ENCODE measurements around the gene CBLL2. TPM values are rescaled to one million over a fixed set of nuclear protein-coding genes. Genes with fewer than 3 reads are reported as not detected.
A peak's percentile ranks its signal among the peaks of the same experiment; 100 is the strongest.

CBLL2 gene
- polyA plus RNA-seq, 2 of the 4 experiments (the other 2 are of a cell fraction) = not detected

GRCh38 chrX:22246620-22247019 is 26.1 kb upstream of the CBLL2 start:
- ATAC-seq (no peak), FAIRE-seq (no peak), DNase-seq (ENCODE audit: low read depth in 1 of 2, low spot score in 1 of 2) (no peak)
- CTCF ChIA-PET = no interaction called here
- POLR2A ChIA-PET = no interaction called here
- Histone ChIP-seq H3K4me1 (no peaks in the 10 kb centered on the region), H3K27ac (no peak overlapping the region), H3K9me3 (no peaks in the 10 kb centered on the region), H3K4me3 (no peak overlapping the region), H3K4me2 (no peak overlapping the region)
- TF ChIP-seq BHLHE40 (IDR thresholded peaks at IDR 0.05; ENCODE audit: low read depth, low read length) = no peak
- no peak for TF ChIP-seq CBX2 (IDR thresholded peaks at IDR 0.05; ENCODE audit: borderline replicate concordance, low read depth)
- no peak for TF ChIP-seq HES2 (IDR thresholded peaks at IDR 0.05)
- no peak for TF ChIP-seq ATOH8 (CRISPR knock-in tag; IDR thresholded peaks at IDR 0.05; ENCODE audit: low read depth)
- TF ChIP-seq, protein P1, sequence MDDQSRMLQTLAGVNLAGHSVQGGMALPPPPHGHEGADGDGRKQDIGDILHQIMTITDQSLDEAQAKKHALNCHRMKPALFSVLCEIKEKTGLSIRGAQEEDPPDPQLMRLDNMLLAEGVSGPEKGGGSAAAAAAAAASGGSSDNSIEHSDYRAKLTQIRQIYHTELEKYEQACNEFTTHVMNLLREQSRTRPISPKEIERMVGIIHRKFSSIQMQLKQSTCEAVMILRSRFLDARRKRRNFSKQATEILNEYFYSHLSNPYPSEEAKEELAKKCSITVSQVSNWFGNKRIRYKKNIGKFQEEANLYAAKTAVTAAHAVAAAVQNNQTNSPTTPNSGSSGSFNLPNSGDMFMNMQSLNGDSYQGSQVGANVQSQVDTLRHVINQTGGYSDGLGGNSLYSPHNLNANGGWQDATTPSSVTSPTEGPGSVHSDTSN (IDR thresholded peaks at IDR 0.05) = no peak
- TF ChIP-seq CBX8 (IDR thresholded peaks at IDR 0.05) = no peak
- TF ChIP-seq MYC (IDR thresholded peaks at IDR 0.05; ENCODE audit: borderline replicate concordance, low read length) = no peak
- TF ChIP-seq TP53 (CRISPR knock-in tag; IDR thresholded peaks at IDR 0.05) = no peak
- TF ChIP-seq HOXA7 (CRISPR knock-in tag; IDR thresholded peaks at IDR 0.05) = no peak
- no peak for TF ChIP-seq HDAC2 (IDR thresholded peaks at IDR 0.05)
- TF ChIP-seq NPAS2 (CRISPR knock-in tag; IDR thresholded peaks at IDR 0.05; ENCODE audit: borderline replicate concordance) = no peak
- no peak for TF ChIP-seq CEBPB (IDR thresholded peaks at IDR 0.05)
- TF ChIP-seq BCL3 (IDR thresholded peaks at IDR 0.05) = no peak
- TF ChIP-seq NFE2L2 (conservative IDR thresholded peaks at IDR 0.05; ENCODE audit: low read length) = no peak
- TF ChIP-seq JUNB (IDR thresholded peaks at IDR 0.05) = no peak
- no peak for TF ChIP-seq SREBF2 (IDR thresholded peaks at IDR 0.05)
- TF ChIP-seq, protein P2, sequence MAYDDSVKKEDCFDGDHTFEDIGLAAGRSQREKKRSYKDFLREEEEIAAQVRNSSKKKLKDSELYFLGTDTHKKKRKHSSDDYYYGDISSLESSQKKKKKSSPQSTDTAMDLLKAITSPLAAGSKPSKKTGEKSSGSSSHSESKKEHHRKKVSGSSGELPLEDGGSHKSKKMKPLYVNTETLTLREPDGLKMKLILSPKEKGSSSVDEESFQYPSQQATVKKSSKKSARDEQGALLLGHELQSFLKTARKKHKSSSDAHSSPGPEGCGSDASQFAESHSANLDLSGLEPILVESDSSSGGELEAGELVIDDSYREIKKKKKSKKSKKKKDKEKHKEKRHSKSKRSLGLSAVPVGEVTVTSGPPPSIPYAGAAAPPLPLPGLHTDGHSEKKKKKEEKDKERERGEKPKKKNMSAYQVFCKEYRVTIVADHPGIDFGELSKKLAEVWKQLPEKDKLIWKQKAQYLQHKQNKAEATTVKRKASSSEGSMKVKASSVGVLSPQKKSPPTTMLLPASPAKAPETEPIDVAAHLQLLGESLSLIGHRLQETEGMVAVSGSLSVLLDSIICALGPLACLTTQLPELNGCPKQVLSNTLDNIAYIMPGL (CRISPR knock-in tag; IDR thresholded peaks at IDR 0.05; ENCODE audit: borderline replicate concordance) = no peak
- TF ChIP-seq KDM5A (IDR thresholded peaks at IDR 0.05) = no peak
- TF ChIP-seq HOXB13 (CRISPR knock-in tag; IDR thresholded peaks at IDR 0.05; ENCODE audit: low read depth) = no peak
- WGBS (ENCODE audit: missing lambda C conversion rate) = 18% methylated on average over 2 of the region's 2 CpGs

DNA sequence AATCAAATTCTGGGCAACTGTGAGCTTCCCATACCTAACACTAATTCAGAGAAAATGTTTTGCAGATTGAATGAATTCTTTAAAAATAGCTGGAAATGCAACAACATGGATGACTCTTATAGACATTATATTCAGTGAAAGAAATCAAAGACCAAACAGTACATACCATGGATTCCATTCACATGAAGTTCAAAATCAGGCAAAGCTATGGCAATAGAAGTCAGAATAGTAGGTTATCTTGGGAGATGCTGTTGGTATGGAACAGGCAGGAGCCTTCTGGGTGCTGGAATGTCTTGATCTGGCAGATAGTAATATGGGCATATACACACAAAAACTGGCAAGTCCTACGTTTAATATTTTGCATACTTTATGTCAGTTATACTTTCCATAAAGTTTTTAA is 25.5 kb upstream of the CBLL2 start:
- POLR2A ChIA-PET = no interaction called here
- 0% methylated on average over 1 of the region's 1 CpG for WGBS (ENCODE audit: missing lambda C conversion rate)
- CTCF ChIA-PET = no interaction called here
- TF ChIP-seq HOXA7 (CRISPR knock-in tag; IDR thresholded peaks at IDR 0.05) (no peak), ZNF302 (CRISPR knock-in tag; IDR thresholded peaks at IDR 0.05) (no peak), RFX5 (IDR thresholded peaks at IDR 0.05) (no peak), CTCF (IDR thresholded peaks at IDR 0.05) (no peak), FOSL2 (IDR thresholded peaks at IDR 0.05) (no peak), FOSL2 (CRISPR knock-in tag; IDR thresholded peaks at IDR 0.05) (no peak), CHD4 (IDR thresholded peaks at IDR 0.05; ENCODE audit: borderline replicate concordance) (no peak)
- DNase-seq (ENCODE audit: low read depth in 1 of 2, low spot score in 1 of 2) (no peak), ATAC-seq (no peak), FAIRE-seq (peak; percentile 95)
- Histone ChIP-seq H3K9me3 (no peaks in the 10 kb centered on the region), H3K27ac (no peak overlapping the region), H3K4me1 (no peaks in the 10 kb centered on the region), H3K4me2 (no peak overlapping the region), H3K4me3 (no peak overlapping the region)

Measured in A549 (cell line).